ENCODE measurements around the gene CPNE6.
"Not testable (repeated sequence)": the region's sequence is repeated elsewhere in the genome, so short reads cannot be mapped to it uniquely, and the experiment has no call there.

CPNE6 gene

DNA sequence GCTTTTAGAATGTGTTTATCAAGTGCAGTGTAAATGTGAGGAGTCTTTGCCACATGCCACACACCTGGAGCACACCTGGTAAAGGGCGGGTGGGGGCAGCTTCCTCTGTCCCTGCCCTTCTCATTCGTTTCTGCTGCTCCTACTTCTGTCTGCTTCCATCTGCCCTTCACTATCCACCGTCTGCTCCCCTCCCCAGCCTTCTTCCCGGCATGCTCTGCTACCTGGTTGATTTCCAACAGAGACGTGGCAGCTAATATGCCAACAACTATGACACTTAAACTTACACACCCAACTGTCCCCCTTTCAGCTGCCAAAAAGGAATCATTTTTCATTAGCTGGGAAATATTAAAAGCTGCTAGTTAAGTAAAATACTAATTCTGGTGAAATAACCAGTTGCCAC lies 28.6 kb upstream of the CPNE6 start:
- H3K4me3 ChIP-seq (ENCODE audit: low read length) = no peak overlapping the region
- 76% methylated on average over 5 of the region's 5 CpGs for WGBS
- H3K27ac ChIP-seq (ENCODE audit: low read depth, low read length) = no peak overlapping the region
- H3K9me3 ChIP-seq (ENCODE audit: insufficient read depth, low read depth, low read length) = no peaks in the 10 kb centered on the region
- no peaks in the 10 kb centered on the region for H3K4me1 ChIP-seq (ENCODE audit: insufficient read depth, low read length)
- no peaks in the 10 kb centered on the region for H3K36me3 ChIP-seq (ENCODE audit: insufficient read depth, low read length)
- H3K27me3 ChIP-seq (ENCODE audit: insufficient read depth, low read length) = peaks cover 2% of the 10 kb centered on the region; the same call in 1 of the 2 replicates
- H3K9ac ChIP-seq (ENCODE audit: low read depth, low read length) = no peak overlapping the region

DNA sequence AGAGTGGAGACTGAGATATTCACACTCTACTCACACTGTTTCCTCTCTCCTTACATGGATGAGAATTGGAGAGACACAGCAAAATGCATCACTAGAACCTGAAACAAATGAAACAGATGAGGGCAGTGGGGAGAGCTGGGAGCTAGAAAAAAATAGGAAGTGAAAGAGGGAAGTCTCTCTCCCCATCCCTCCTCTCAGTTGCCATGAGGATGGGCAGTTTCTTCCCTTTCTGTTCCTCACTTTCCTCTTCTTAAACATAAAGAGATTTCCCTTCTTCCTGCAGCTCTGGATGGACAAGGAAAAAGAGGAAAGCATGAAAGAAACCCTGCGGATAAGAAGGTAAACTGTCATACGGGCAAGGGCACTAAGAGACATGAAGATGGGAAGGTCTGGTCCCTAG lies 22.4 kb upstream of the CPNE6 start:
- WGBS = 93% methylated on average over 2 of the region's 2 CpGs

DNA sequence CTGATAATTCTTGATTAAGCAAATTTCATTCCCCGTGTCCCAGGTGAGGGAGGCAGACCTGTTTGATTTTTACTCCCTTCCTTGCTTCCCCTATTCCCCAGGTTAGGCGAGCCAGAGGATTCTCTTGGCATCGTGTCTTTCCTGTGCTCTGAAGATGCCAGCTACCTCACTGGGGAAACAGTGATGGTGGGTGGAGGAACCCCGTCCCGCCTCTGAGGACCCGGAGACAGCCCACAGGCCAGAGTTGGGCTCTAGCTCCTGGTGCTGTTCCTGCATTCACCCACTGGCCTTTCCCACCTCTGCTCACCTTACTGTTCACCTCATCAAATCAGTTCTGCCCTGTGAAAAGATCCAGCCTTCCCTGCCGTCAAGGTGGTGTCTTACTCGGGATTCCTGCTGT lies 20.6 kb upstream of the CPNE6 start:
- peak overlapping the region; percentile 61; the same call in 1 of the 2 replicates for H3K4me3 ChIP-seq (ENCODE audit: low read length)
- H3K36me3 ChIP-seq (ENCODE audit: insufficient read depth, low read length); H3K27ac ChIP-seq (ENCODE audit: low read depth, low read length); H3K27me3 ChIP-seq (ENCODE audit: insufficient read depth, low read length); H3K9me3 ChIP-seq (ENCODE audit: insufficient read depth, low read depth, low read length); H3K4me1 ChIP-seq (ENCODE audit: insufficient read depth, low read length); H3K9ac ChIP-seq (ENCODE audit: low read depth, low read length): not testable (repeated sequence)
- WGBS = 66% methylated on average over 8 of the region's 8 CpGs

More for the DNA sequence above, 22.4 kb upstream of the CPNE6 start:
- H3K9me3 ChIP-seq (ENCODE audit: insufficient read depth, low read depth, low read length); H3K4me3 ChIP-seq (ENCODE audit: low read length); H3K27me3 ChIP-seq (ENCODE audit: insufficient read depth, low read length); H3K36me3 ChIP-seq (ENCODE audit: insufficient read depth, low read length); H3K9ac ChIP-seq (ENCODE audit: low read depth, low read length); H3K27ac ChIP-seq (ENCODE audit: low read depth, low read length); H3K4me1 ChIP-seq (ENCODE audit: insufficient read depth, low read length): not testable (repeated sequence)

DNA sequence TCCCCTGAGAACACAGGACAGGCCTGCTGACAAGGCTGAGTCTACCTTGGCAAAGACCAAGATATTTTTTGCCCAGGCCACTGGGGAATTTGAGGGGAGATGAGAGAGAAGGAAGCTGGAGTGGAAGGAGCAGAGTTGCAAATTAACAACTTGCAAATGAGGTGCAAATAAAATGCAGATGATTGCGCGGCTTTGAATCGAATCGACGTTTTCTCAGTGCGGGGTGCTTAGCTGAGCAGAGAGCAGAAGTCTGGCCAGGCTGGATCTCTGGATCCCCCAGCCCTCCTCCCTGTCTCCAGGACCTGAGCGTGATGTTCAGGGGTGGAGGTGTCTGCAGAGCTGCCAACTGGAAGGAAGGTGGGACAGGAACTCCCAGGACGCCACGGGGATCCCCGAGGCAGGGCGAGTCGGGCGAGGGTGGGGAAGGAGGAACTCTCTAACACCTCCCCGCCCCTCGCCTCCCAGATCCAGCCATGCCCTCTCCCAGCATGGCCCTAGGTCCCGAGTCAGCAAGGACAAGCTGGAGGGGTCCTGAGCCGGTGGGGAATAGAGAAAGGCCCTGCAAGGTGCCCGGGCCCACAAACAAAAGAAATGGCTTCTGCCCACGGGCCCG lies 20.1 kb upstream of the CPNE6 start:
- Histone ChIP-seq H3K9me3 (ENCODE audit: insufficient read depth, low read depth, low read length) (no peaks in the 10 kb centered on the region), H3K27me3 (ENCODE audit: insufficient read depth, low read length) (peaks cover 9% of the 10 kb centered on the region; the same call in 1 of the 2 replicates), H3K9ac (ENCODE audit: low read depth, low read length) (peak overlapping the region; percentile 82), H3K4me3 (ENCODE audit: low read length) (peak overlapping the region; percentile 61), H3K36me3 (ENCODE audit: insufficient read depth, low read length) (no peaks in the 10 kb centered on the region), H3K4me1 (ENCODE audit: insufficient read depth, low read length) (no peaks in the 10 kb centered on the region), H3K27ac (ENCODE audit: low read depth, low read length) (0 out of 2 replicates have a peak overlapping the region, but pooled peaks have one; percentile 4)
- WGBS = 11% methylated on average over 16 of the region's 20 CpGs

DNA sequence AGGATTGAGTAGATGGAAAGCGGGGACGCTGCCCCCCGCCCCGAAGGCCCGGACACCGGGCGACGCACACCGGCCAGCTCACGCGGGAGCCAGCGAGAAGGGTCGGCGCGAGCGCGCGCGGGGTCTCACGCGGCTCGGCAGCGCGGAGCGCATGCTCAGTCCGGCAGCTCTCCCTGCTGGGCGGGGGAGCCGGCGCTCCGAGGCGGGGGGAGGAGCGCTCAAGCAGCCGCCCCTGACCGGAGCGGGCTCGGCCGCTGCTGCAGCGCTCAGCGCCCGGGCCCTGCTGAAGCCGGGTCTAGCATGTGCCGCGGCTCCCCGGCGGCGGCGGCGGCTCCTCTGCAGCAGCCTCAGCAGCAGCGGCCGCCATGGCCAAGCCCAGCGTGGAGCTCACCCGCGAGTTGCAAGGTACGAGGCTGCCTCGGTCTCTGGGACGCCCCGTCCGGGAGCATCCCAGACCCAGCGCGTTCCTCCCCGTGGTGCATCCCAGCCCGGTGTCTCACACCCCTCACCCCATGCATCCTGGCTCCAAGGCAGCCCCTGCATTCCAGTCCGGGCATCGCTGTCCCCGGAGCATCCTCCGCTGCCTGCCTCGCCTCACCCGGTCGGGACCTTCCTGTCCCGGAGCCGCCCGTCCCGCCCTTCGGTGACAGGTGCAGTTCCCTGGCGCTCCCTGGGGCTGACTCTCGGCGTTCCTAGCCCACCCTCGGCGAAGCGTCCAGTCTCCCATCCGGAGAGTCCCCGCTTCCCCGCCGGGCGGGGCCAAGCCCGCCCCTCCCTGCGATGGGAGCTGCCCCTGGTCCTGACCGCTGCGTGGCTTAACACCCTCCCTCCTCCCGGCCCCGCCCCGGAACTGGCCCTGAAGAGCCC lies 19.3 kb upstream of the CPNE6 start, which contains the start of gene CARMIL3:
Gene CARMIL3, plus strand, starts transcription at position 221 of the 867 bp plus-strand sequence. Its CDS starts 145 bp downstream, at position 366.
- H3K27ac ChIP-seq (ENCODE audit: low read depth, low read length) = 0 out of 2 replicates have a peak within 1 kb of the TSS, but pooled peaks have one; percentile 4
- peak within 1 kb of the TSS; percentile 61 for H3K4me3 ChIP-seq (ENCODE audit: low read length)
- no peaks in the 10 kb centered on the region for H3K4me1 ChIP-seq (ENCODE audit: insufficient read depth, low read length)
- no peaks in the 10 kb centered on the region for H3K9me3 ChIP-seq (ENCODE audit: insufficient read depth, low read depth, low read length)
- H3K9ac ChIP-seq (ENCODE audit: low read depth, low read length) = peak within 1 kb of the TSS; percentile 82
- WGBS = under 1% methylated on average over 92 of the region's 92 CpGs
- H3K27me3 ChIP-seq (ENCODE audit: insufficient read depth, low read length) = peaks cover 9% of the 10 kb centered on the region; the same call in 1 of the 2 replicates
- H3K36me3 ChIP-seq (ENCODE audit: insufficient read depth, low read length) = no peaks in the 10 kb centered on the region

DNA sequence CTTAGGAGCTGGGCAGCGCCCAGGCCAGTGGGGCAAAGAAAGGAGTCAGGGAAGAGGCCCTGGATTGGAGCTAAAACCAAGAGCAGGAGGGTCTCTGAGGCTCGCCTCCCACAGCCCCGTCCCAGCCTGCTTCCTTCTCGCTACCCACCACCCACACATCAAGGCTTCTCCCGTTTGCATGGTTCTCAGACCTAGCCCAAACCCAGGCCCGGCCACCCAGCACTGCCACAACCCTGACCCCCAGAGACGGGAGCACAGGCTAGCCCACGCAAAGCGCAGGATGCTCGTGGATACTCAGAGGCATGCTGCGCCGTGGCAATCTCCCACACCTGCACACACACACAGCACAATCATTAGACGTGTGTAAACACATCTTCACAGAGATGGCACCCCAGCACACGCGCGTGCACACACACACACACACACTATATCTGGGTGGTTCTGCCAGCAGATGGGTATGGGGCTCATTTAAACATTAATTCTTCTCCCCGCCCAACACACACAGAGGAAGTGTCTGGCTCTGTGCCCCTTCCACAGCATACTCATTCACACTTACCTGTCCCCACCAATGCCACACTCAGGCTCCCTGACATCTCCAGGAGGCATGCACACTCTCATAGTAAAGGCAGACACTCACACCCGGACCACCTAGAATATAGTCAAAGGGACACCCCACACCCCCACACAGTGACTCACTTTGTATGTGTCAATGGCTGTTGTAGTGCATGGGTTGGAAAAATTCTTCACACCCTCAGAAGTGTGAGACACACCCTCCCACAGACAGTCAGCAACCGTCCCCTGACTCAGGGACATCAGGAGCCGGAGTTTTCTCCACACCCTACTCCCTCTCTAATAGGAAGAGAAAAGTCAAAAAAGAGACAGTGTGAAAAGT lies 18.5 kb upstream of the CPNE6 start:
- Histone ChIP-seq H3K36me3 (ENCODE audit: insufficient read depth, low read length) (no peaks in the 10 kb centered on the region), H3K27ac (ENCODE audit: low read depth, low read length) (no peak overlapping the region), H3K27me3 (ENCODE audit: insufficient read depth, low read length) (peaks cover 6% of the 10 kb centered on the region; the same call in 1 of the 2 replicates), H3K9ac (ENCODE audit: low read depth, low read length) (no peak overlapping the region), H3K4me3 (ENCODE audit: low read length) (peak overlapping the region; percentile 61), H3K4me1 (ENCODE audit: insufficient read depth, low read length) (no peaks in the 10 kb centered on the region), H3K9me3 (ENCODE audit: insufficient read depth, low read depth, low read length) (no peaks in the 10 kb centered on the region)
- WGBS = 71% methylated on average over 19 of the region's 20 CpGs

DNA sequence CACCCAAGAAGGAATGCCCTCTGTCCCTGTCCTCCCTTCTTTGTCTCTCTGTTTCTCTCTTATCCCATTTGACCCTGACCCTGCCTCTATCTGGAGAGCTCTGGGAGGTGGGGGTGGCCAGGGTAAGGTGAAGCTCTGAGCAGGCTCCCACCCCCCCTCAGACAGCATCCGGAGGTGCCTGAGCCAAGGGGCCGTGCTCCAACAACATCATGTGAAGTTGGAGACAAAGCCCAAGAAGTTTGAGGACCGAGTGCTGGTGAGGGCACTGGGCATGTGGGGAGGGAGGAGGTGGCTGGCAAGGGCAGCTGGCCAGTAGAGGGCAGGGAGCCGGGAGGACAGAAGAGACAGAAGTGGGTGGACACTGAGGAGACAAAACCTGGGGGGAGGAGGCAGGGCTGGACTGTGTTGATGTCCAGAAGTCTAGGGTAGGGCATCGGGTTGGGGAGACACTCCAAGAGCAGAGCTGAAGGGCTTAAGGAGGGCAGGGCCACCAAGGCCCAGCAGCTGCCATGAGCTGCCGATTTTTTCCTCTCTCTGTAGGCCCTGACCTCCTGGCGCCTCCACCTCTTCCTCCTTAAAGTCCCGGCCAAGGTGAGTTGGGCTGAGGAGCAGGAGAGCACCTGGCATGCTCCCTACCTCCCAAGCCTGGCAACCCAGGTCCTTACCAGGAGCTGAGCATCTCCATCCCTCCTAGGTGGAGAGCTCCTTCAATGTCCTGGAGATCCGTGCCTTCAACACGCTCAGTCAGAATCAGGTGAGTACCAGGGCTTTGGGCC lies 17.6 kb upstream of the CPNE6 start:
- Histone ChIP-seq H3K36me3 (ENCODE audit: insufficient read depth, low read length) (no peaks in the 10 kb centered on the region), H3K27me3 (ENCODE audit: insufficient read depth, low read length) (peaks cover 6% of the 10 kb centered on the region; the same call in 1 of the 2 replicates), H3K9me3 (ENCODE audit: insufficient read depth, low read depth, low read length) (no peaks in the 10 kb centered on the region), H3K27ac (ENCODE audit: low read depth, low read length) (no peak overlapping the region), H3K9ac (ENCODE audit: low read depth, low read length) (no peak overlapping the region), H3K4me3 (ENCODE audit: low read length) (no peak overlapping the region), H3K4me1 (ENCODE audit: insufficient read depth, low read length) (no peaks in the 10 kb centered on the region)
- 86% methylated on average over 10 of the region's 10 CpGs for WGBS

DNA sequence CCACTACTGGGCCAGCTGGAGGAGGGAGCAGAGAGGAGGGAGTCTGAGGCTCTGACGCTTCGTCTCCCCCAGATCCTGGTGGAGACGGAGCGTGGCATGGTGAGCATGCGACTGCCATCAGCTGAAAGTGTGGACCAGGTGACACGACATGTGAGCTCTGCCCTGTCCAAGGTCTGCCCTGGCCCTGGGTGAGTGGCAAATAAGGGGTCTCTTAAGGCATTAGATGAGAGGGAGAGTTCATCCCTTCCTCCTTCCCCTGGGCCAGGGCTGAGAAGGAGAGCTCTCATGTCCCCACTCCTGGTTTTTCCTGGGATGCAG lies 17.1 kb upstream of the CPNE6 start:
- Histone ChIP-seq H3K9me3 (ENCODE audit: insufficient read depth, low read depth, low read length) (no peaks in the 10 kb centered on the region), H3K36me3 (ENCODE audit: insufficient read depth, low read length) (no peaks in the 10 kb centered on the region), H3K9ac (ENCODE audit: low read depth, low read length) (no peak overlapping the region), H3K4me1 (ENCODE audit: insufficient read depth, low read length) (no peaks in the 10 kb centered on the region), H3K27me3 (ENCODE audit: insufficient read depth, low read length) (peaks cover 6% of the 10 kb centered on the region; the same call in 1 of the 2 replicates), H3K27ac (ENCODE audit: low read depth, low read length) (no peak overlapping the region), H3K4me3 (ENCODE audit: low read length) (no peak overlapping the region)
- 86% methylated on average over 6 of the region's 6 CpGs for WGBS

DNA sequence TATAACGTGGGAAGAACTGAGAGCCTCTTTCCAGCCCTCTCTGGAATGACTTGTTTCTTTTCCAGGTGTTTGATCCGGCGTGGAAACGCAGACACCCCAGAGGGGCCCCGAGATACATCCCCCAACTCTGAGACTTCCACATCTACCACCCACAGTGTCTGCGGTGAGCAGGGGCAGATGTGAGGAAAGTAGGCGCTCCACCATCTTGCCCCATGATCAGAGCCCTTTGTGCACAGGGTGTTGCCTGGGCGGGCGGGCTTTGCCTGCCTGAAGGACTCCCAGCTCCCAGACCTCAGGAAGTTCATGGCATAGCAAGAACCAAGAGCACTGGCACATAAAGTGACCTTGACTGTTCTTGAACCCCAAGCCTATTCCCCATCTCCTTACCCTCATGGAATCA lies 16.7 kb upstream of the CPNE6 start:
- Histone ChIP-seq H3K36me3 (ENCODE audit: insufficient read depth, low read length) (no peaks in the 10 kb centered on the region), H3K4me1 (ENCODE audit: insufficient read depth, low read length) (no peaks in the 10 kb centered on the region), H3K4me3 (ENCODE audit: low read length) (no peak overlapping the region), H3K9ac (ENCODE audit: low read depth, low read length) (no peak overlapping the region), H3K27ac (ENCODE audit: low read depth, low read length) (no peak overlapping the region), H3K27me3 (ENCODE audit: insufficient read depth, low read length) (peaks cover 6% of the 10 kb centered on the region; the same call in 1 of the 2 replicates), H3K9me3 (ENCODE audit: insufficient read depth, low read depth, low read length) (no peaks in the 10 kb centered on the region)
- WGBS = 89% methylated on average over 9 of the region's 9 CpGs

DNA sequence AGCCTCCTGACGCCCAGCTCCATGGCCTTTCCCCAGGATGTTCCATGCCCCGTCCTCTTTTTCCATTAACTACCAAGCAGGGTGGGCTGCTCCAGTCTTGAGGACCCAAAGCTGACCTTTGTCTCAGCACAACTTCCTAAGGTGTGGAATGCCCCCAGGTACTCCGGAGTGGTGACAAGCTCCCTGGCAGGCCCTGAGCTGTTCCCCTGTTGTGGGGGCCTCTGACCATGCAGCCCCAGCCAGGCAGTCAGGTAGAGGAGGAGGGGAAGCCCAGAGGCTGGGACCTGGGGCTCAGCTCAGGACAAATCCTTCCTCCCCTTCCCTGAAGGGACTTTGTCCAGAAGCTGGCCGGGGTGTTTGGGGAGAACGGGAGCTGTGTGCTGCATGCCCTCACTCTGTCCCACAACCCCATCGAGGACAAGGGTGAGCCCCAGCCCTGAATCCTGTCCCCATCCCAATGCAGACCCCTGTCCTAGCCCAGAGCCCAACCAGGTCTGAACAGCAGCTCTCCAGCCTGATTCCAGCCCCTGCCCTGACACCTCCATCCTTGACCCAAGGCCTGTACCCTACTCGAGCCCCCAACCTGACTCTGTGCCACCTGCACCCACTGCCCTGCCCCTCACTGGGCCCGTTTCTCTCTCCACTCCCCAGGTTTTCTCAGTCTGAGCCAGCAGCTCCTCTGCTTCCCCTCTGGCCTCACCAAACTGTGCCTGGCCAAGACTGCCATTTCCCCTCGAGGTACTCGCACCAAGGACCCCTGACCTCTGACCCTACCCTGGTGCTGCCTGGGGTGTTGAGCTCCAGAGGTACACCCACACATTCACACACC lies 15.2 kb upstream of the CPNE6 start:
- H3K27ac ChIP-seq (ENCODE audit: low read depth, low read length) = no peak overlapping the region
- no peaks in the 10 kb centered on the region for H3K36me3 ChIP-seq (ENCODE audit: insufficient read depth, low read length)
- no peaks in the 10 kb centered on the region for H3K4me1 ChIP-seq (ENCODE audit: insufficient read depth, low read length)
- H3K27me3 ChIP-seq (ENCODE audit: insufficient read depth, low read length) = 0 out of 2 replicates have a peak, but pooled peaks cover 3% of the 10 kb centered on the region
- no peak overlapping the region for H3K4me3 ChIP-seq (ENCODE audit: low read length)
- WGBS = 86% methylated on average over 10 of the region's 10 CpGs
- H3K9ac ChIP-seq (ENCODE audit: low read depth, low read length) = no peak overlapping the region
- no peaks in the 10 kb centered on the region for H3K9me3 ChIP-seq (ENCODE audit: insufficient read depth, low read depth, low read length)

Measured in HUES64 (cell line).